Tibial artery (tissue), 4 donors: ENCODE data around the gene APOC1.

Experiments used
- DNase-seq, 2 donors: peaks; one replicate each; pipeline ENCODE4 v3.0.0-alpha.2; 2019
- H3K27ac ChIP-seq, 2 donors: fragments of 200-600 bp; sonication (generic) in 1 of 2; 1 replicate in 1 of 2; 2 replicates in 1 of 2; pipeline ENCODE4 v1.5.1; 2018 to 2019; ENCODE audit warnings: mild to moderate bottlenecking in 1 of 2
- H3K27me3 ChIP-seq, 2 donors: fragments of 200-600 bp; sonication (generic) in 1 of 2; one replicate each; pipeline versions ENCODE4 v1.5.1 to v1.6.0; 2016 to 2019
- H3K36me3 ChIP-seq, 3 donors: fragments of 200-600 bp; sonication (generic) in 2 of 3; one replicate each; pipeline ENCODE4 v1.5.1; 2016 to 2019; ENCODE audit warnings: mild to moderate bottlenecking in 2 of 3
- H3K4me1 ChIP-seq, 4 donors: fragments of 200-600 bp; sonication (generic) in 2 of 4; 1 replicate in 3 of 4; 2 replicates in 1 of 4; pipeline ENCODE4 v1.5.1; 2016 to 2019
- H3K4me3 ChIP-seq, 2 donors: fragments of 200-600 bp; sonication (generic) in 1 of 2; 1 replicate in 1 of 2; 2 replicates in 1 of 2; pipeline ENCODE4 v1.5.1; 2018 to 2019; ENCODE audit warnings: mild to moderate bottlenecking in 2 of 2
- H3K9me3 ChIP-seq, 3 donors: fragments of 200-600 bp; sonication (generic) in 1 of 3; one replicate each; pipeline ENCODE4 v1.5.1; 2016 to 2019
- CTCF ChIP-seq, 2 experiments: fragments of 200-600 bp in 1 of 2; fragments of 450-650 bp in 1 of 2; IDR thresholded peaks; one replicate each; pipeline ENCODE4 v1.5.1; 2017 to 2019; ENCODE audit warnings: antibody characterized with exemption in 2 of 2, mild to moderate bottlenecking in 1 of 2, moderate library complexity in 1 of 2
- intact Hi-C: fragments of 100-400 bp; cut with DNase I; formaldehyde crosslinking; loops from one replicate; pipeline ENCODE4 v1.15.0; 2023; ENCODE audit warnings: low total_unique reads

Gene APOC1

GRCh38 chr19:44968670-44969069 is 54.3 kb downstream of the APOC1 start:
- Histone ChIP-seq H3K4me3 (no peak overlapping the region), H3K9me3 (no peaks in the 10 kb centered on the region), H3K27me3 (no peaks in the 10 kb centered on the region), H3K36me3 (peaks cover 28 to 83% (median 53%) of the 10 kb centered on the region in 3 donors), H3K4me1 (no peaks in the 10 kb centered on the region), H3K27ac (no peak overlapping the region)
- no peak for TF ChIP-seq CTCF (IDR thresholded peaks at IDR 0.05)
- DNase-seq: no peak
- intact Hi-C loops: no loop called here
